IMR-90 (cell line): ENCODE measurements around the gene CNNM3.

ENCODE experiments used
- CTCF ChIP-seq: conservative IDR thresholded peaks from 2 replicates; pipeline ENCODE4 v1.5.1; 2012; ENCODE audit warnings: mild to moderate bottlenecking, low read depth, low read length, improper control_type of control experiment
- ELK1 ChIP-seq: fragments of 150-350 bp; IDR thresholded peaks from 2 replicates; pipeline ENCODE4 v1.6.1; 2016; ENCODE audit warnings: low read depth, mild to moderate bottlenecking, low read length, moderate library complexity, borderline replicate concordance
- MAFK ChIP-seq: IDR thresholded peaks from 2 replicates; pipeline ENCODE4 v1.6.1; 2012; ENCODE audit warnings: low read depth, low read length, improper control_type of control experiment
- MXI1 ChIP-seq: IDR thresholded peaks from 2 replicates; pipeline ENCODE4 v1.6.1; 2012; ENCODE audit warnings: low read depth, mild to moderate bottlenecking, low read length, moderate library complexity, borderline replicate concordance
- POLR2A ChIP-seq: IDR thresholded peaks from 2 replicates; pipeline ENCODE4 v1.6.1; 2012; ENCODE audit warnings: mild to moderate bottlenecking, low read depth, low read length
- RFX5 ChIP-seq: IDR thresholded peaks from 2 replicates; pipeline ENCODE4 v1.8.0; 2012; ENCODE audit warnings: low read depth, mild to moderate bottlenecking, low read length, moderate library complexity
- SMC3 ChIP-seq: fragments of 150-350 bp; IDR thresholded peaks from 2 replicates; pipeline ENCODE4 v1.6.1; 2016; ENCODE audit warnings: low read depth, mild to moderate bottlenecking, antibody characterized with exemption, low read length, moderate library complexity
- USF2 ChIP-seq: fragments of 150-350 bp; IDR thresholded peaks from 2 replicates; pipeline ENCODE4 v1.6.1; 2017; ENCODE audit warnings: mild to moderate bottlenecking, antibody characterized with exemption, low read length, low read depth

GRCh38 chr2:96832754-96833507, 16.9 kb downstream of the CNNM3 start:
- TF ChIP-seq CTCF, result no peak
- TF ChIP-seq MXI1, result no peak
- no peak for TF ChIP-seq ELK1
- TF ChIP-seq POLR2A, result no peak
- no peak for TF ChIP-seq SMC3
- TF ChIP-seq USF2, result no peak
- no peak for TF ChIP-seq MAFK
- TF ChIP-seq RFX5, result no peak
